WTC11 (cell line): ENCODE results near the gene FGF11. TPM values are rescaled to one million over a fixed set of nuclear protein-coding genes. Genes with fewer than 3 reads are reported as not detected.
A peak's percentile ranks its signal among the peaks of the same experiment; 100 is the strongest.

Source experiments
- ATAC-seq: fragments of 200-7000 bp; cut with Tn5 transposase; 2 replicates; pipeline ENCODE4 v1.10.0; 2021; ENCODE audit warnings: mild to moderate bottlenecking, moderate library complexity
- CTCF ChIA-PET: fragments of 300-600 bp; sonication (Branson Sonifier 250); formaldehyde crosslinking; loops from one replicate; lab custom pipeline; 2021; ENCODE audit warnings: antibody characterized with exemption; lab: Charles Lee
- POLR2A ChIA-PET: fragments of 350-600 bp; sonication (Branson Sonifier 250); formaldehyde crosslinking; loops from one replicate; lab custom pipeline; 2021; ENCODE audit warnings: antibody characterized with exemption; lab: Charles Lee
- DNase-seq: peaks from one replicate; pipeline ENCODE4 v3.0.0; 2021; ENCODE audit warnings: low spot score
- H3K27ac Mint-ChIP-seq: 2 replicates; pipeline ENCODE4 v1.8.0; 2021; ENCODE audit warnings: mixed read lengths
- H3K27me3 Mint-ChIP-seq: 2 replicates; pipeline ENCODE4 v1.8.0; 2021; ENCODE audit warnings: low read depth, mild to moderate bottlenecking, moderate library complexity, mixed read lengths
- H3K36me3 Mint-ChIP-seq: 2 replicates; pipeline ENCODE4 v1.8.0; 2021; ENCODE audit warnings: mixed read lengths
- H3K4me1 Mint-ChIP-seq: 2 replicates; pipeline ENCODE4 v1.8.0; 2022; ENCODE audit warnings: mixed read lengths
- H3K4me3 Mint-ChIP-seq: 2 replicates; pipeline ENCODE4 v1.8.0; 2021; ENCODE audit warnings: mild to moderate bottlenecking, moderate library complexity, mixed read lengths
- H3K9me3 Mint-ChIP-seq: 2 replicates; pipeline ENCODE4 v1.8.0; 2021; ENCODE audit warnings: mixed read lengths
- ATF6 ChIP-seq: sonication (generic); formaldehyde crosslinking; IDR thresholded peaks from 2 replicates; pipeline ENCODE4 v1.8.1; 2023; ENCODE audit warnings: mild to moderate bottlenecking, missing genetic modification reagents
- EMX1 ChIP-seq: fragments of 250-450 bp; sonication (Bioruptor Pico); IDR thresholded peaks from 2 replicates; pipeline ENCODE4 v1.8.0; 2021; ENCODE audit warnings: mild to moderate bottlenecking
- FOXJ3 ChIP-seq: sonication (generic); formaldehyde crosslinking; IDR thresholded peaks from 2 replicates; pipeline ENCODE4 v1.9.0; 2021; ENCODE audit warnings: missing genetic modification reagents, mild to moderate bottlenecking, borderline replicate concordance
- FOXK1 ChIP-seq: sonication (generic); formaldehyde crosslinking; IDR thresholded peaks from 2 replicates; pipeline ENCODE4 v1.8.0; 2022; ENCODE audit warnings: mild to moderate bottlenecking, moderate library complexity, missing genetic modification reagents
- FOXP1 ChIP-seq: sonication (generic); formaldehyde crosslinking; IDR thresholded peaks from 2 replicates; pipeline ENCODE4 v1.8.0; 2022; ENCODE audit warnings: missing genetic modification reagents, mild to moderate bottlenecking, moderate library complexity, borderline replicate concordance
- GABPB1 ChIP-seq: sonication (generic); formaldehyde crosslinking; IDR thresholded peaks from 2 replicates; pipeline ENCODE4 v1.8.1; 2023; ENCODE audit warnings: mild to moderate bottlenecking, missing genetic modification reagents
- GRHL2 ChIP-seq: fragments of 250-450 bp; sonication (Bioruptor Pico); IDR thresholded peaks from 2 replicates; pipeline ENCODE4 v1.8.0; 2022; ENCODE audit warnings: mild to moderate bottlenecking, moderate library complexity; ENCODE audit not compliant: insufficient replicate concordance, severe bottlenecking
- IRF1 ChIP-seq: sonication (generic); formaldehyde crosslinking; IDR thresholded peaks from 2 replicates; pipeline ENCODE4 v1.8.0; 2023; ENCODE audit warnings: missing genetic modification reagents
- JAZF1 ChIP-seq: fragments of 250-450 bp; sonication (Bioruptor Pico); IDR thresholded peaks from 2 replicates; pipeline ENCODE4 v1.9.0; 2021; ENCODE audit warnings: moderate library complexity, mild to moderate bottlenecking, inconsistent platforms
- JUN ChIP-seq: sonication (generic); formaldehyde crosslinking; IDR thresholded peaks from 2 replicates; pipeline ENCODE4 v1.8.0; 2023; ENCODE audit warnings: mild to moderate bottlenecking, missing genetic modification reagents
- MLX ChIP-seq: sonication (generic); formaldehyde crosslinking; IDR thresholded peaks from 2 replicates; pipeline ENCODE4 v1.8.1; 2023; ENCODE audit warnings: mild to moderate bottlenecking, missing genetic modification reagents, moderate library complexity
- OVOL2 ChIP-seq: fragments of 250-450 bp; sonication (Bioruptor Pico); IDR thresholded peaks from 2 replicates; pipeline ENCODE4 v1.9.0; 2021; ENCODE audit warnings: mild to moderate bottlenecking, borderline replicate concordance
- RELA ChIP-seq: sonication (generic); formaldehyde crosslinking; IDR thresholded peaks from 2 replicates; pipeline ENCODE4 v1.8.1; 2022; ENCODE audit warnings: missing genetic modification reagents, mild to moderate bottlenecking, borderline replicate concordance
- ZBTB21 ChIP-seq: sonication (generic); formaldehyde crosslinking; IDR thresholded peaks from 2 replicates; pipeline ENCODE4 v1.8.1; 2023; ENCODE audit warnings: mild to moderate bottlenecking, missing genetic modification reagents, borderline replicate concordance
- ZMAT4 ChIP-seq: fragments of 250-450 bp; sonication (Bioruptor Pico); IDR thresholded peaks from 2 replicates; pipeline ENCODE4 v1.9.0; 2021; ENCODE audit warnings: mild to moderate bottlenecking
- ZNF232 ChIP-seq: sonication (generic); formaldehyde crosslinking; IDR thresholded peaks from 2 replicates; pipeline ENCODE4 v1.8.0; 2022; ENCODE audit warnings: mild to moderate bottlenecking, missing genetic modification reagents
- ZNF281 ChIP-seq: sonication (generic); formaldehyde crosslinking; IDR thresholded peaks from 2 replicates; pipeline ENCODE4 v1.8.0; 2023; ENCODE audit warnings: mild to moderate bottlenecking, missing genetic modification reagents
- ZNF396 ChIP-seq: fragments of 250-450 bp; sonication (Bioruptor Pico); IDR thresholded peaks from 2 replicates; pipeline ENCODE4 v1.8.0; 2021; ENCODE audit warnings: mild to moderate bottlenecking, moderate library complexity, borderline replicate concordance
- ZNF423 ChIP-seq: fragments of 250-450 bp; sonication (Bioruptor Pico); IDR thresholded peaks from 2 replicates; pipeline ENCODE4 v2.1.2; 2022; ENCODE audit warnings: mild to moderate bottlenecking, moderate library complexity
- total RNA-seq: library from RNA; stranded (reverse); gene quantifications from 3 replicates; pipeline ENCODE4 v1.2.3, GENCODE V29; 2021

Gene FGF11
- total RNA-seq, 1 experiment from 2014 or later: 19.8 TPM

GRCh38 chr17:7475764-7476422 lies 36.6 kb downstream of the FGF11 start:
- Mint-ChIP-seq H3K27me3 (no peaks in the 10 kb centered on the region), H3K4me3 (no peak overlapping the region), H3K4me1 (peaks cover 32% of the 10 kb centered on the region), H3K9me3 (no peaks in the 10 kb centered on the region), H3K27ac (no peak overlapping the region; the same call in 1 of the 2 replicates), H3K36me3 (no peaks in the 10 kb centered on the region)
- ChIA-PET POLR2A (interaction anchor here (1.5 kb wide), 1 partner anchor 30 kb away, joined by 3 read pairs; no protein-coding TSS in a partner anchor), CTCF (interaction anchor here (0.6 to 5.3 kb wide), 6 partner anchors 35 to 120 kb away, joined by 3 to 27 read pairs (median 5); partner anchors contain the start of gene TMEM102)
- no peak for ATAC-seq
- no peak for TF ChIP-seq ZMAT4 (CRISPR knock-in tag)
- no peak for TF ChIP-seq FOXK1 (CRISPR knock-in tag)
- no peak for TF ChIP-seq ZNF396 (CRISPR knock-in tag)
- DNase-seq: no peak

- Mint-ChIP-seq H3K4me1 (peaks cover 38% of the 10 kb centered on the region), H3K36me3 (no peaks in the 10 kb centered on the region), H3K27me3 (no peaks in the 10 kb centered on the region), H3K9me3 (no peaks in the 10 kb centered on the region), H3K4me3 (no peak overlapping the region), H3K27ac (peak overlapping the region; percentile 90)
- TF ChIP-seq JUN (CRISPR knock-in tag): no peak
- no peak for TF ChIP-seq ATF6 (CRISPR knock-in tag)
- no peak for TF ChIP-seq ZNF232
- no peak for TF ChIP-seq IRF1 (CRISPR knock-in tag)
- TF ChIP-seq FOXJ3 (CRISPR knock-in tag): no peak
- no peak for TF ChIP-seq ZBTB21 (CRISPR knock-in tag)
- no peak for TF ChIP-seq MLX
- TF ChIP-seq ZNF281 (CRISPR knock-in tag): no peak
- no peak for TF ChIP-seq GRHL2 (CRISPR knock-in tag)
- no peak for TF ChIP-seq FOXK1 (CRISPR knock-in tag)
- no peak for TF ChIP-seq JAZF1 (CRISPR knock-in tag)
- no peak for TF ChIP-seq GABPB1 (CRISPR knock-in tag)
- no peak for DNase-seq
- ATAC-seq: no peak
- ChIA-PET CTCF (interaction anchor here (1.1 to 5.3 kb wide), 5 partner anchors 35 to 121 kb away, joined by 3 to 27 read pairs (median 6); partner anchors contain the start of gene TMEM102), POLR2A (interaction anchor here (0.6 to 1.5 kb wide), 3 partner anchors 31 to 202 kb away, joined by 3 to 4 read pairs (median 3); no protein-coding TSS in a partner anchor)
Measured at GRCh38 chr17:7476494-7476893, 37.2 kb downstream of the FGF11 start.

GRCh38 chr17:7476951-7477350 lies 37.6 kb downstream of the FGF11 start:
- H3K4me1 Mint-ChIP-seq: peaks cover 42% of the 10 kb centered on the region
- DNase-seq (no peak), ATAC-seq (no peak)
- H3K36me3 Mint-ChIP-seq: no peaks in the 10 kb centered on the region
- H3K4me3 Mint-ChIP-seq: no peak overlapping the region
- H3K27ac Mint-ChIP-seq: no peak overlapping the region
- CTCF ChIA-PET: interaction anchor here (1.1 to 5.3 kb wide), 5 partner anchors 37 to 121 kb away, joined by 3 to 27 read pairs (median 4); partner anchors contain the start of gene TMEM102
- no peaks in the 10 kb centered on the region for H3K27me3 Mint-ChIP-seq
- POLR2A ChIA-PET: interaction anchor here (0.6 to 1.2 kb wide), 3 partner anchors 32 to 202 kb away, joined by 3 to 5 read pairs (median 4); no protein-coding TSS in a partner anchor
- H3K9me3 Mint-ChIP-seq: no peaks in the 10 kb centered on the region
- TF ChIP-seq ZNF281 (CRISPR knock-in tag): no peak
- TF ChIP-seq RELA (CRISPR knock-in tag): no peak
- no peak for TF ChIP-seq EMX1
- TF ChIP-seq FOXP1 (CRISPR knock-in tag): no peak
- TF ChIP-seq OVOL2: no peak
- no peak for TF ChIP-seq ZNF423 (CRISPR knock-in tag)
